Natural killer cell (primary cell): ENCODE results near the gene EED. TPM values are rescaled to one million over a fixed set of nuclear protein-coding genes. Genes with fewer than 3 reads are reported as not detected.

ENCODE experiments used
- ATAC-seq, 3 donors: fragments of 150-1000 bp in 2 of 3; fragments of 200-7000 bp in 1 of 3; cut with Tn5 transposase; 1 replicate in 1 of 3; 2 replicates in 2 of 3; pipeline ENCODE4 v1.10.0; 2021; ENCODE audit warnings: mild to moderate bottlenecking in 2 of 3, moderate library complexity in 2 of 3
- DNase-seq, 2 donors: peaks; one replicate each; pipeline versions ENCODE4 v3.0.0 to v3.0.0-alpha.2; 2013 to 2021; ENCODE audit warnings: mixed read lengths in 1 of 2
- H3K27ac ChIP-seq: one replicate; pipeline ENCODE4 v1.5.1; 2013; ENCODE audit warnings: mild to moderate bottlenecking, low read length
- H3K27me3 ChIP-seq: one replicate; pipeline ENCODE4 v1.6.1; 2013; ENCODE audit warnings: low read length; ENCODE audit not compliant: control insufficient read depth, insufficient read depth
- H3K36me3 ChIP-seq: one replicate; pipeline ENCODE4 v1.6.1; 2013; ENCODE audit warnings: low read length; ENCODE audit not compliant: control insufficient read depth, insufficient read depth
- H3K4me1 ChIP-seq: one replicate; pipeline ENCODE4 v1.6.1; 2013; ENCODE audit warnings: low read length; ENCODE audit not compliant: control insufficient read depth, insufficient read depth
- H3K4me3 ChIP-seq: one replicate; pipeline ENCODE4 v1.5.1; 2013; ENCODE audit warnings: low read length
- H3K9me3 ChIP-seq: one replicate; pipeline ENCODE4 v1.6.1; 2013; ENCODE audit warnings: low read length; ENCODE audit not compliant: control insufficient read depth, insufficient read depth
- H3K27ac Mint-ChIP-seq, 2 donors: one replicate each; pipeline ENCODE4 v1.8.0; 2022; ENCODE audit warnings: mild to moderate bottlenecking in 2 of 2, mixed read lengths in 2 of 2, moderate library complexity in 1 of 2
- H3K27me3 Mint-ChIP-seq, 2 donors: one replicate each; pipeline ENCODE4 v1.8.0; 2022; ENCODE audit warnings: low read depth in 2 of 2, mixed read lengths in 2 of 2
- H3K36me3 Mint-ChIP-seq: one replicate; pipeline ENCODE4 v1.8.0; 2022; ENCODE audit warnings: mixed read lengths
- H3K4me1 Mint-ChIP-seq, 2 donors: one replicate each; pipeline ENCODE4 v1.8.0; 2022; ENCODE audit warnings: mixed read lengths in 2 of 2
- H3K4me3 Mint-ChIP-seq: one replicate; pipeline ENCODE4 v1.8.0; 2022; ENCODE audit warnings: mild to moderate bottlenecking, moderate library complexity, mixed read lengths
- H3K9me3 Mint-ChIP-seq, 2 donors: one replicate each; pipeline ENCODE4 v1.8.0; 2022; ENCODE audit warnings: mixed read lengths in 2 of 2
- CTCF ChIP-seq: fragments of 200-600 bp; IDR thresholded peaks from one replicate; pipeline ENCODE4 v1.8.0; 2022; ENCODE audit warnings: antibody characterized with exemption
- WGBS: methylation state at CpG from one replicate; pipeline ENCODE4 v1.1.7; 2013; ENCODE audit warnings: missing lambda C conversion rate; ENCODE audit not compliant: insufficient coverage; 5-methylcytosine and 5-hydroxymethylcytosine counted together
- intact Hi-C: fragments of 100-400 bp; cut with micrococcal nuclease; formaldehyde crosslinking; loops from one replicate; pipeline ENCODE4 v1.14.2; 2022
- total RNA-seq, 4 donors: library from RNA; stranded (reverse); fragments of 120-200 nt in 1 of 4; gene quantifications; one replicate each; pipeline versions ENCODE4 v1.2.3 to v1.2.4, GENCODE V29; 2013 to 2022

EED gene
- total RNA-seq, 3 donors from 2014 or later (not counting 1 experiment from before 2014, with no cell fraction given), result 26.0 to 36.9 (median 34.0) TPM

- H3K27ac ChIP-seq, result no peak overlapping the region
- H3K4me3 ChIP-seq, result no peak overlapping the region
- H3K27ac Mint-ChIP-seq, result no peak overlapping the region
- H3K9me3 Mint-ChIP-seq, result no peaks in the 10 kb centered on the region
- H3K4me3 Mint-ChIP-seq, result no peak overlapping the region
- H3K27me3 Mint-ChIP-seq, result no peaks in the 10 kb centered on the region
- H3K36me3 Mint-ChIP-seq, result no peaks in the 10 kb centered on the region
- intact Hi-C loops, result no loop called here
- no peaks in the 10 kb centered on the region for H3K27me3 ChIP-seq
- H3K4me1 ChIP-seq, result peaks cover 4% of the 10 kb centered on the region
- DNase-seq (no peak), ATAC-seq (no peak)
- no peak for TF ChIP-seq CTCF
- peaks cover 15 to 16% of the 10 kb centered on the region in 2 donors for H3K4me1 Mint-ChIP-seq
- no peaks in the 10 kb centered on the region for H3K9me3 ChIP-seq
- H3K36me3 ChIP-seq, result no peaks in the 10 kb centered on the region
- WGBS, result 60% methylated on average over 1 of the region's 3 CpGs
These were observed 47.6 kb upstream of the EED start for GRCh38 chr11:86196913-86197312.

GRCh38 chr11:86197448-86197847 lies 47.1 kb upstream of the EED start:
- Histone ChIP-seq H3K9me3 (no peaks in the 10 kb centered on the region), H3K36me3 (no peaks in the 10 kb centered on the region), H3K4me3 (no peak overlapping the region), H3K27ac (no peak overlapping the region), H3K27me3 (no peaks in the 10 kb centered on the region), H3K4me1 (peaks cover 5% of the 10 kb centered on the region)
- no peak overlapping the region for H3K27ac Mint-ChIP-seq
- ATAC-seq (no peak), DNase-seq (no peak)
- H3K4me1 Mint-ChIP-seq, result peaks cover 14 to 15% of the 10 kb centered on the region in 2 donors
- no peaks in the 10 kb centered on the region for H3K36me3 Mint-ChIP-seq
- no peaks in the 10 kb centered on the region for H3K27me3 Mint-ChIP-seq
- H3K4me3 Mint-ChIP-seq, result no peak overlapping the region
- no peak for TF ChIP-seq CTCF
- intact Hi-C loops, result no loop called here
- H3K9me3 Mint-ChIP-seq, result no peaks in the 10 kb centered on the region

GRCh38 chr11:86198139-86198538 lies 46.4 kb upstream of the EED start:
- intact Hi-C loops, result no loop called here
- TF ChIP-seq CTCF, result no peak
- Histone ChIP-seq H3K27ac (no peak overlapping the region), H3K4me1 (peaks cover 6% of the 10 kb centered on the region), H3K27me3 (no peaks in the 10 kb centered on the region), H3K4me3 (no peak overlapping the region), H3K9me3 (no peaks in the 10 kb centered on the region), H3K36me3 (no peaks in the 10 kb centered on the region)
- no peak for ATAC-seq
- Mint-ChIP-seq H3K27ac (no peak overlapping the region), H3K36me3 (no peaks in the 10 kb centered on the region), H3K9me3 (no peaks in the 10 kb centered on the region), H3K4me3 (no peak overlapping the region), H3K27me3 (no peaks in the 10 kb centered on the region), H3K4me1 (peaks cover 7 to 8% of the 10 kb centered on the region in 2 donors)
- no peak for DNase-seq

GRCh38 chr11:86199354-86199753 lies 45.2 kb upstream of the EED start:
- Histone ChIP-seq H3K36me3 (no peaks in the 10 kb centered on the region), H3K27me3 (no peaks in the 10 kb centered on the region), H3K9me3 (no peaks in the 10 kb centered on the region), H3K4me1 (peaks cover 6% of the 10 kb centered on the region), H3K27ac (no peak overlapping the region), H3K4me3 (no peak overlapping the region)
- WGBS, result no CpG with 5 or more reads among the region's 1 CpG
- Mint-ChIP-seq H3K27me3 (no peaks in the 10 kb centered on the region), H3K4me3 (no peak overlapping the region), H3K27ac (no peak overlapping the region), H3K9me3 (no peaks in the 10 kb centered on the region), H3K36me3 (no peaks in the 10 kb centered on the region), H3K4me1 (no peaks in the 10 kb centered on the region)
- intact Hi-C loops, result no loop called here
- ATAC-seq (no peak), DNase-seq (no peak)
- no peak for TF ChIP-seq CTCF
